ENCODE data around the gene CD1E.

The CD1E gene

DNA sequence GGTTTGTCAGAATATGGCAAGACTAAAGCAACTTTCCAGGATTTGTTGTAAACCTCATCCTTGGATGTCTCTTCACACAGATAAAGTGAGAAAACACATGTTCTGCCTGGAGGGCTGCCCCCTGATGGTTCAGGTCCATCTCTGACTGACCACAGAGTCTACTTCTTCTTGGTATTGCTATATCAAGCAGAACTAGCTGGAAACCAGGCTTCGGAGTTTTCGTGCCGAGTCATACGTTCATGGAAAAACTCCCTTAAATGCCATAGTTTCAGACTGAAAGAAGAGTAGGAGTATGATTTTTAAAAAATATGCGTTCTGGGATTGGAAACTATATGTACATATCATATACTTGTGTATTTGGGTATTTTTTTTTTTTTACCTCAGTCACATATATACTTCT is 39.8 kb downstream of the CD1E start:
- H3K27ac Mint-ChIP-seq = no peak overlapping the region
- no peaks in the 10 kb centered on the region for H3K9me3 Mint-ChIP-seq
- peaks cover 14% of the 10 kb centered on the region for H3K27me3 Mint-ChIP-seq
- peaks cover 2% of the 10 kb centered on the region for H3K4me1 Mint-ChIP-seq (ENCODE audit: low read depth)
- H3K36me3 Mint-ChIP-seq (ENCODE audit: low read depth) = no peaks in the 10 kb centered on the region
- no peak overlapping the region for H3K4me3 Mint-ChIP-seq
- DNase-seq = no peak

DNA sequence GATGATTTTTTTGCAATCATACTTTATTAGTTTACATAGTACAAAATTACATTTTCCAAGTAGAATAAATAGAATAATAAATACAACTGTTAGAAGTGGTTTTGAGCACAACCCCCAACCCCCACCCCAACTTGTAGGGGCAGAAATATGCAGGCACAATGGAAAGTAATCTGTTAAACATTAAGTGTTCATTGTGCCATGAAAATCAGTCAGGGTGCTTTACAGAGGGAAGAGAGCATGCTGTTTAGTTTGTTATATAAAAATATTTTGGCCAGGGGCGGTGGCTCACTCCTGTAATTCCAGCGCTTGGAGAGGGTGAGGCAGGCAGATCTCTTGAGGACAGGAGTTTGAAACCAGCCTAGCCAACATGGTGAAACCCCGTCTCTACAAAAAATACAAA is 43.0 kb downstream of the CD1E start:
- no peak overlapping the region for H3K4me3 Mint-ChIP-seq
- no peak for DNase-seq
- peaks cover 33% of the 10 kb centered on the region for H3K27me3 Mint-ChIP-seq
- H3K4me1 Mint-ChIP-seq (ENCODE audit: low read depth) = peaks cover 4% of the 10 kb centered on the region
- H3K27ac Mint-ChIP-seq = no peak overlapping the region
- no peaks in the 10 kb centered on the region for H3K9me3 Mint-ChIP-seq
- no peaks in the 10 kb centered on the region for H3K36me3 Mint-ChIP-seq (ENCODE audit: low read depth)

GRCh38 chr1:158398818-158399514 is 45.3 kb downstream of the CD1E start, which contains the start of gene OR10T2:
Gene OR10T2 (minus strand): TSS chr1:158399466. CDS start chr1:158399466, 0 bp downstream.
- Mint-ChIP-seq H3K36me3 (ENCODE audit: low read depth) (no peaks in the 10 kb centered on the region), H3K27ac (no peak within 1 kb of the TSS)

DNA sequence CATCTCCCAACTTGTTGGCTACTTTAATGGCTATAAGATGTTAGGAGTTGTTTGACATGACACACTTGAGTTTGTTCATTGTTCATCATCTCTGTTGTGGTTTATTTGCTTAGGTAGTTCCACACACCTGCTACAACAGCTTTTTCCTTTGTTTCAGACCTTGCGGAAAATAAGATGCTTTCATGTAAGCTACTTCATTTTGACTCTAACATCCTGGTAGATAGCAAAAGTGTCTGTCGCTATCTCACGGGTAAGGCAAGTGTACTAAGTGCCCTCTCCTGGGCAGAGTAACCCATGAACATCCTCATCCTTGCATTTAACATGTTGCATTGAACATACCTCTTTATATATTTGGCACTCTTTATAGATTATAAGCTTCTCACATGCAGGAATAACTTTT is 47.2 kb downstream of the CD1E start:
- H3K27me3 Mint-ChIP-seq = peaks cover 42% of the 10 kb centered on the region
- H3K9me3 Mint-ChIP-seq = no peaks in the 10 kb centered on the region
- H3K4me3 Mint-ChIP-seq = no peak overlapping the region
- H3K27ac Mint-ChIP-seq = no peak overlapping the region
- no peaks in the 10 kb centered on the region for H3K36me3 Mint-ChIP-seq (ENCODE audit: low read depth)
- no peak for DNase-seq
- H3K4me1 Mint-ChIP-seq (ENCODE audit: low read depth) = peaks cover 4% of the 10 kb centered on the region

More at GRCh38 chr1:158398818-158399514, 45.3 kb downstream of the CD1E start, which contains the start of gene OR10T2:
- DNase-seq = no peak
- no peak within 1 kb of the TSS for H3K4me3 Mint-ChIP-seq
- H3K4me1 Mint-ChIP-seq (ENCODE audit: low read depth) = peaks cover 4% of the 10 kb centered on the region
- H3K9me3 Mint-ChIP-seq = no peaks in the 10 kb centered on the region
- peaks cover 34% of the 10 kb centered on the region for H3K27me3 Mint-ChIP-seq

GRCh38 chr1:158407092-158407491 is 53.4 kb downstream of the CD1E start:
- no peaks in the 10 kb centered on the region for H3K4me1 Mint-ChIP-seq (ENCODE audit: low read depth)
- H3K4me3 Mint-ChIP-seq = no peak overlapping the region
- H3K9me3 Mint-ChIP-seq = no peaks in the 10 kb centered on the region
- H3K36me3 Mint-ChIP-seq (ENCODE audit: low read depth) = no peaks in the 10 kb centered on the region
- no peak overlapping the region for H3K27ac Mint-ChIP-seq
- no peak for DNase-seq
- H3K27me3 Mint-ChIP-seq = peaks cover 25% of the 10 kb centered on the region

All from activated T-cell treated with anti-CD3 and anti-CD28 coated beads, Interleukin-2, amount 50 U/mL, for 24 hours (primary cell).